Tibial nerve (tissue), 4 donors: ENCODE data around the gene COMMD1.

Experiments used
- EP300 ChIP-seq, 2 donors: sonication (generic); formaldehyde crosslinking; IDR thresholded peaks; one replicate each; pipeline ENCODE4 v1.6.1; 2017; ENCODE audit warnings: antibody characterized with exemption in 2 of 2, mild to moderate bottlenecking in 1 of 2
- POLR2A ChIP-seq, 2 donors: fragments of 450-650 bp; IDR thresholded peaks; one replicate each; pipeline ENCODE4 v1.6.1; 2017; ENCODE audit warnings: antibody characterized with exemption in 2 of 2, mild to moderate bottlenecking in 2 of 2, moderate library complexity in 2 of 2
- TF ChIP-seq, protein P1 (sequence below), 5 experiments: fragments of 200-600 bp in 3 of 5; fragments of 450-650 bp in 2 of 5; sonication (generic) in 3 of 5; IDR thresholded peaks; one replicate each; pipeline ENCODE4 v1.5.1; 2016 to 2019; ENCODE audit warnings: antibody characterized with exemption in 5 of 5, mild to moderate bottlenecking in 3 of 5, moderate library complexity in 2 of 5

DNA sequence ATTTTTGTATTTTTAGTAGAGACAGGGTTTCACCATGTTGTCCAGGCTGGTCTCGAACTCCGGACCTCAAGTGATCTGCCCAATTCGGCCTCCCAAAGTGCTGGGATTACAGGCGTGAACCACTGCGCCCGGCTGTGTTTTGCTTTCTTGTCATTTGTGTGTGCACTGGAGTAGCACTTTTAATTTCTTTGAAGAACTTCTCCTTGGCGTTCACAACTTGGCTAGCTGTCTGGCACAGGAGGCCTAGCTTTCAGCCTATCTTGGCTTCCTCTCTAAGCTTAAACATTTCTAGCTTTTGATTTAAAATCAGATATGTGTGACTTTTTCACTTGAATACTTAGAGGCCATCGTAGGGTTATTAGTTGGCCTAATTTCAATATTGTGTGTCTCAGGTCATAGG, 93.0 kb downstream of the COMMD1 start:
- no peak for TF ChIP-seq EP300 (IDR thresholded peaks at IDR 0.05)
- TF ChIP-seq, protein P1, sequence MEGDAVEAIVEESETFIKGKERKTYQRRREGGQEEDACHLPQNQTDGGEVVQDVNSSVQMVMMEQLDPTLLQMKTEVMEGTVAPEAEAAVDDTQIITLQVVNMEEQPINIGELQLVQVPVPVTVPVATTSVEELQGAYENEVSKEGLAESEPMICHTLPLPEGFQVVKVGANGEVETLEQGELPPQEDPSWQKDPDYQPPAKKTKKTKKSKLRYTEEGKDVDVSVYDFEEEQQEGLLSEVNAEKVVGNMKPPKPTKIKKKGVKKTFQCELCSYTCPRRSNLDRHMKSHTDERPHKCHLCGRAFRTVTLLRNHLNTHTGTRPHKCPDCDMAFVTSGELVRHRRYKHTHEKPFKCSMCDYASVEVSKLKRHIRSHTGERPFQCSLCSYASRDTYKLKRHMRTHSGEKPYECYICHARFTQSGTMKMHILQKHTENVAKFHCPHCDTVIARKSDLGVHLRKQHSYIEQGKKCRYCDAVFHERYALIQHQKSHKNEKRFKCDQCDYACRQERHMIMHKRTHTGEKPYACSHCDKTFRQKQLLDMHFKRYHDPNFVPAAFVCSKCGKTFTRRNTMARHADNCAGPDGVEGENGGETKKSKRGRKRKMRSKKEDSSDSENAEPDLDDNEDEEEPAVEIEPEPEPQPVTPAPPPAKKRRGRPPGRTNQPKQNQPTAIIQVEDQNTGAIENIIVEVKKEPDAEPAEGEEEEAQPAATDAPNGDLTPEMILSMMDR (IDR thresholded peaks at IDR 0.05): no peak
- no peak for TF ChIP-seq POLR2A (IDR thresholded peaks at IDR 0.05)
